ENCODE results near the gene E2F4.

Gene E2F4

GRCh38 chr16:67154578-67155294 is 37.2 kb upstream of the E2F4 start:
- TF ChIP-seq REST (IDR thresholded peaks at IDR 0.05; ENCODE audit: low read depth) (no peak), EP300 (IDR thresholded peaks at IDR 0.05; ENCODE audit: borderline replicate concordance) (no peak), TEAD4 (IDR thresholded peaks at IDR 0.05) (no peak), TCF12 (IDR thresholded peaks at IDR 0.05; ENCODE audit: low read depth) (no peak), NFIC (IDR thresholded peaks at IDR 0.05) (no peak), CREB1 (IDR thresholded peaks at IDR 0.05; ENCODE audit: low read depth) (no peak), TAF1 (IDR thresholded peaks at IDR 0.05; ENCODE audit: low read depth) (no peak), YY1 (IDR thresholded peaks at IDR 0.05; ENCODE audit: low read depth) (no peak), EGR1 (IDR thresholded peaks at IDR 0.05) (no peak), FOXM1 (IDR thresholded peaks at IDR 0.05; ENCODE audit: borderline replicate concordance, low read depth) (no peak), RAD21 (IDR thresholded peaks at IDR 0.05; ENCODE audit: low read depth) (no peak), CEBPB (IDR thresholded peaks at IDR 0.05) (no peak), ZBTB7A (IDR thresholded peaks at IDR 0.05; ENCODE audit: low read depth) (no peak), MAX (IDR thresholded peaks at IDR 0.05) (no peak)
- TF ChIP-seq, protein P1, sequence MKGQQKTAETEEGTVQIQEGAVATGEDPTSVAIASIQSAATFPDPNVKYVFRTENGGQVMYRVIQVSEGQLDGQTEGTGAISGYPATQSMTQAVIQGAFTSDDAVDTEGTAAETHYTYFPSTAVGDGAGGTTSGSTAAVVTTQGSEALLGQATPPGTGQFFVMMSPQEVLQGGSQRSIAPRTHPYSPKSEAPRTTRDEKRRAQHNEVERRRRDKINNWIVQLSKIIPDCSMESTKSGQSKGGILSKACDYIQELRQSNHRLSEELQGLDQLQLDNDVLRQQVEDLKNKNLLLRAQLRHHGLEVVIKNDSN (IDR thresholded peaks at IDR 0.05): no peak

GRCh38 chr16:67155295-67156142 is 36.4 kb upstream of the E2F4 start:
- TF ChIP-seq YY1 (IDR thresholded peaks at IDR 0.05; ENCODE audit: low read depth) (0 out of 2 replicates have a peak, but pooled peaks have one; percentile 16), MAX (IDR thresholded peaks at IDR 0.05) (peak; percentile 40; the same call in 1 of the 2 replicates), ZBTB7A (IDR thresholded peaks at IDR 0.05; ENCODE audit: low read depth) (no peak), FOXM1 (IDR thresholded peaks at IDR 0.05; ENCODE audit: borderline replicate concordance, low read depth) (no peak), REST (IDR thresholded peaks at IDR 0.05; ENCODE audit: low read depth) (no peak), EP300 (IDR thresholded peaks at IDR 0.05; ENCODE audit: borderline replicate concordance) (no peak), EGR1 (IDR thresholded peaks at IDR 0.05) (no peak), TAF1 (IDR thresholded peaks at IDR 0.05; ENCODE audit: low read depth) (no peak), TEAD4 (IDR thresholded peaks at IDR 0.05) (peak; percentile 17; the same call in 1 of the 2 replicates), CREB1 (IDR thresholded peaks at IDR 0.05; ENCODE audit: low read depth) (no peak), TCF12 (IDR thresholded peaks at IDR 0.05; ENCODE audit: low read depth) (peak; percentile 45; the same call in 1 of the 2 replicates), RAD21 (IDR thresholded peaks at IDR 0.05; ENCODE audit: low read depth) (peak; percentile 83), CEBPB (IDR thresholded peaks at IDR 0.05) (no peak), NFIC (IDR thresholded peaks at IDR 0.05) (no peak)
- TF ChIP-seq, protein P1 (IDR thresholded peaks at IDR 0.05): no peak

DNA sequence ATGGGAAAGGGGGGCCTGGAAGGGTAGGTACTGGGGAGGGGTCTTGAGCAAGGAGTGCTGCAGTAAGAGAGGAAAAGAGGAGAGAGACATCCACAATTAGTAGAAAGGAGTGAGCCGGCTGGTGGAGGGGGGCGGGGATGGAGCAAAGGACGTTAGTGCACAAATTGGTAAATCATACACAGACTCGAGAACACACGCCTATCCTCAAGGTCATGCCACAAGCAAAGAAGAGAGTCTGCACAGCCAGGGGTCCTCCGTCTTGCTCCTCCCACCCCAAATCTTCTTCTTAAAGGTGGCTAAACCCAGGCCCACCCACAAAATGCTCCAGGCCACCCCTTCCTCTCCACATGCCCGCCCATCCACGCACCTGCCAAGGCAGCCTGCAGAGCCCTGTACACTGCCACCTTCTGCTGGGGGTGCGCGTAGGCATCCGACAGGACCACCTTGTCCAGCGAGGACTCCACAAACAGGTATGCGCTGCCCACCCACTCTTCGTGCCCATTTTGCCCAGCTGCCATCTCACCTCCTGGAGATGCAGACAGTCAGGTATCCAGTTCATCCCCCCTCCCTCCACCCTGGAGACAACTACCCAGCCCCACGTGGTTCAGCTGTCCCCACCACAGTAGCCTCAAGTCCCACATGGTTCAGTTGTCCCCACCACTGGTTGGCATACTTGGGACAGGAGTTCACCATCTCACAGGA is 35.7 kb upstream of the E2F4 start:
- TF ChIP-seq NFIC (IDR thresholded peaks at IDR 0.05): no peak
- no peak for TF ChIP-seq TCF12 (IDR thresholded peaks at IDR 0.05; ENCODE audit: low read depth)
- no peak for TF ChIP-seq TEAD4 (IDR thresholded peaks at IDR 0.05)
- TF ChIP-seq RAD21 (IDR thresholded peaks at IDR 0.05; ENCODE audit: low read depth): no peak
- no peak for TF ChIP-seq ZBTB7A (IDR thresholded peaks at IDR 0.05; ENCODE audit: low read depth)
- TF ChIP-seq CEBPB (IDR thresholded peaks at IDR 0.05): no peak
- no peak for TF ChIP-seq CREB1 (IDR thresholded peaks at IDR 0.05; ENCODE audit: low read depth)
- no peak for TF ChIP-seq FOXM1 (IDR thresholded peaks at IDR 0.05; ENCODE audit: borderline replicate concordance, low read depth)
- TF ChIP-seq, protein P1 (IDR thresholded peaks at IDR 0.05): no peak
- TF ChIP-seq YY1 (IDR thresholded peaks at IDR 0.05; ENCODE audit: low read depth): no peak
- no peak for TF ChIP-seq MAX (IDR thresholded peaks at IDR 0.05)
- TF ChIP-seq EP300 (IDR thresholded peaks at IDR 0.05; ENCODE audit: borderline replicate concordance): no peak
- TF ChIP-seq REST (IDR thresholded peaks at IDR 0.05; ENCODE audit: low read depth): no peak
- TF ChIP-seq EGR1 (IDR thresholded peaks at IDR 0.05): no peak
- TF ChIP-seq TAF1 (IDR thresholded peaks at IDR 0.05; ENCODE audit: low read depth): no peak

Data from Ishikawa (cell line).